Renal pelvis (tissue), 4 donors: ENCODE measurements around the gene MRPL46. TPM values are rescaled to one million over a fixed set of nuclear protein-coding genes. Genes with fewer than 3 reads are reported as not detected.
"Not testable (repeated sequence)": the region's sequence is repeated elsewhere in the genome, so short reads cannot be mapped to it uniquely, and the experiment has no call there.

Experiments used
- DNase-seq: peaks from one replicate; pipeline ENCODE4 v3.0.0-alpha.2; 2013
- polyA plus RNA-seq, 3 donors: library from polyadenylated mRNA; unstranded; fragments of 120-200 nt; gene quantifications; one replicate each; pipeline ENCODE4 v1.2.1, GENCODE V29; 2013; ENCODE audit not compliant: insufficient read length in 3 of 3

The MRPL46 gene
- polyA plus RNA-seq, 3 donors = 27.7 to 35.2 (median 33.9) TPM

DNA sequence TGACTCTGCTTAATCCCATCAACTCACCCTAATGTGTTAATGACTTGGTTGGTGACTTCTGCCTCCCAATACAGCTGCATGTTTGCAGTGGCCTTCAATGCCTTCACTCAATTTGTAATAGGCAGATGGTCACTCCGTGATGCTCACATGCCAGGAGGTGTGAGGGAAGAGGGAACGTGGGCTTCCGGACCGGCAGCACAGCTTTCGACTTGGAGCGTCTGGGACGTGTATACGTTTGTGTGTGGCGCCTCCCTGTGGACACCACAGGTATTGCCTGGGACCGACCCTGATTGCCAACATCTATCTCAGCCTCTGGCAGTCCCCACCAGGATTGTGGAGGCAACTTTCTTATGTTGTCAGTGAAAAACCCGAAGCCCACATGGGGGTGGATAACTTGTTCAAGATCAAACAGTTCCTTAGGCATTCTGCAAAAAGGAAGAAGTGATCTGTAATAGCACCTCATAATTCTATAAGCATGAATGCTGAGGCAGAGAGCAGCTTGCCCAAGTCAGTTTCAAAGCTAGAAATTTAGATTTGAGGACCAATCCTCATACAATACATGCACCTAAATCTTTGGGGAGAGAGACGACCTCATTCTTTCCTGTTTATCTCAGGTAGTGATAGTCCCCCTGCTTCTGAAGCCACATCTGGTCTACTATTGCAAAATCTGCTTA, 16.9 kb downstream of the MRPL46 start:
- no peak for DNase-seq

DNA sequence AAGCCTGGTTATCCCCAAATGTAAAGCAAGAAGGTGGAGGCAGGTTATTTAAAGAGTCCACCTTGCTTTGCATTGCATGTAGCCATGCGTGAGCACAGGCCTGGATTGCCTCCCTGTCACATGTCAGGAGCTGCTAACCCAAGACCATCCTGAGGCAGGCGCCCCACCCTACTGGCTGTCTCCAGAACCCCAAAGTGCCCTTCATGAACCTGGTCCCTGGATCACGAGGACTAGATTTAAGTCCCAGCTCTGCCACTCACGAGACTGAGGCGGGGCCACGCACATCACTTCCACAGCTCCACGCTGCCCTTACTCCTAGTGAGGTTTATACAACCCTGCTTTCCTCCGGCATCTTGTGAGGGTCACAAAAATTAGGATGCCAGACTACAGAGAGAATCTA, 17.6 kb downstream of the MRPL46 start:
- DNase-seq = no peak

DNA sequence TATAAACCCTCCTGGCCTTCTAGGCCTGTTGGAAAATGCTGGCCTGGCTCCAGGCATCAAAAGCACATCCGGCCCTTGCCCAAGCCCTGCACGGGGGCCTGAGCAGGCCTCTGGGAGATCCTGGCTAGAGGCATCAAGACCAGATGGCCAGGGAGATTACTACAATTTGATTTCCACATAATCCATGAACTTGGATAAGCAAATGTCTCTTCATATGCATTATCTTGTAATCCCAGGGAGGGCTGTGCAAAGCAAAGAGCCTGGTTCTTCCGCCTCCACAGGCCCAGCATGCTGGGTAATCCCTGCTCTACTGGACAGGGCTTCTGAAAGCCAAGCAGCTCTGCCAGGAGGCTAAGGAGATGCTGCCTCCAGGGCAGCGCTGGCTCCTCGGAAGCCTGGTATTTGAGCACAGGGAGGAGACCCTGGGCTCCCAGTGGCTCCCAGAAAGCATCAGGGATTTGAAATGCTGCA, 18.2 kb downstream of the MRPL46 start:
- DNase-seq = no peak

DNA sequence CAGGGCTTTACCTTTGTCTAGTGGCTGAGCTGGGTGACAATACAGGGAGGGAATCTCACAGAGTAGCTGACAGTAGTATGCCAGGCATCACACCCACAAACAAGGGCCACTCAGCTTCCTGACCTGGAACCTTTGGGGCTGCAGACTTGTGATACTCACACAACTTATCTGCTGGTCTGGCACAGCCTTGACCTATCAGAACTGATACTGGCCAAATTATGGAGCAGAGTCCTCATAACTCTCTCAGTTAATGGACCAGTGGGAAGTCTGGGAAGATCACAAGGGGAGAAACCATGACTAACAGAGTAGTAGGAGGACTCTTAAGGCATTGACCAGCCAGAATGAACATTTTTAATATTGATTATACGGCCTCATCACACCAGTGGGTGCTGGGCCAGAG, 19.4 kb downstream of the MRPL46 start:
- no peak for DNase-seq

DNA sequence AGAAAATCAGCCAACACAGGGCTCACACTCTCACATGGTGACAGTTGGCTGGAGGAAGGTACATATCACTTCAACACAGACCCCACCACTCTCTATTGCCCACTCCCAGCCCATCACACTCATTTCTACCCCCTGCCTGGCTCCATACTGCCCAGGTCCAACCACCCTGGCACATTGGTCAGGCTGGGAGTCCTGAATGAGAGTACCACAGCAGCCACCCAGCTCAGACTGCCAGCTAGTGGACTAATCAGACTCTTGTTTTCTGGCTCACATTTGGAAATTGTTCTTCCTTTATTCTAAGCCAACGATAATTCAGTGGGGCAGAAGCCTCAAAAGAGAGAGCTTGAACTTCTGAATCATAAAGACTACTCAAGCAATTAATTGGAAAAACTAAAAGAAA, 20.0 kb downstream of the MRPL46 start:
- DNase-seq = no peak

DNA sequence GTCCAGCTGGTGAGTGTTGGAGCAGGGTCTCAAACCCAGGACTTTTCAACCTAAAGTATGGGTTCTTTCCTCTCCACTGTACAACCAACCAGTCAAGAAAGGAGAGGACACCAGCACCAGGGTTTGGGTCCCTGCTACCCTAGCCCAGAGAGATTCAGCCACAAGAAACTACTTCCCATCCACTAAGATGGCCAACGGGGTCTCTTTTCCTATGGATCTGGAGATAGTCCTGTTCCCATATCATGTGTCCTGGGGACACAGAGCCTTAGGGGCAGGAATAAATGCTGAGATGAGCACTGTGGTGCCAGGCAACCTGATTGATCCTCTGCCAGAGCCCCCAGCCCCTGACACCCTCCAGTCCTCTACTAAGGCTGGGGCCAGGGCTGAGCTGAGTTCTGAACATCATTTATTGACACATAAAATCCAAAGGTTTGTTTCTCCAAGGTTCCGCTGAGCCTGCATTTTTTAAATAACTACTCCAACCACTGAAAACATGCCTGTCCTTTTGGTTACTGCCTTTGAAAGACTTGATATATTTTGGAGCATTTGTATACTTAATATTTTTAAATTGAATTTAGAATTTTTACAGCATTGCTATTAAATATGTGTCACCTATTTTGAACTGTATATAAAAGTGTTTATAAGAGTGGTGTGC, 26.0 kb downstream of the MRPL46 start:
- no peak for DNase-seq

DNA sequence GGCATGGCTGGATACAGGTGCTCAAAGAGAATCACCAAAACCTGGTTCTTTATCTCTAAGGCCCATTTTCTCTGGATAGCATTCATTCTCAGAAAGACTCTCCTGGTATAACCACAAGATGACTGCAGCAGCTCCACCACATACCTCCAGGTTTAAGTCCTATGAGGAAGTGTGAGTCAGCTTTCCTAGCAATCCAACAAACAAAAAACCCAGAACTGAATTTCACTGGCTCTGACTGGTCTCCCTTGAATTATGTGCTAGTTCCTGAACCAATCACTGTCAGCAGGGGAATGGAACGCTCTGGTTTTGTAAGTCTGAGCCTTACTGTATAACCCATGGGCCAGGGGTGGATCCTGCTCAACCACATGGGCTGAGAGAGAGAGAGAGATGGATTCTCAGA, 27.2 kb downstream of the MRPL46 start:
- DNase-seq = no peak

DNA sequence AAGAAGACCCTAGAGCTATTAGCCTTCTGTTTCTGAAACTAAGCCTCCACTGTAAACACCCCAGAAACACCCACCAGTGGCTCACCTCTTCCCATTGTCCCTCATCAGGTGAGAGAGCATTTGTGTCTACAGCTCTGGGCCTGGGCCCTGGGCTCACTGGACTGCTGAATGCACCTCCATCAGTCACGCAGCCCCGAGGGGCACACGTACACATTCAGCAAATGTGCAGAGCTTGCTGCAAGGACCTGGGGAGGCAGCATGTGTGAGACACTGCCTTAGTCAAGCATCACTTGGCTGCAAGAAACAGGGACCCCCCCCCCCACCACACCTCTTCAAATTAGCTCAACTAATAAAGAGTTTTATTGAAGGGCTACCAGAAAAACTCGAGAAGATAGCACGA, 29.0 kb downstream of the MRPL46 start:
- DNase-seq = no peak

DNA sequence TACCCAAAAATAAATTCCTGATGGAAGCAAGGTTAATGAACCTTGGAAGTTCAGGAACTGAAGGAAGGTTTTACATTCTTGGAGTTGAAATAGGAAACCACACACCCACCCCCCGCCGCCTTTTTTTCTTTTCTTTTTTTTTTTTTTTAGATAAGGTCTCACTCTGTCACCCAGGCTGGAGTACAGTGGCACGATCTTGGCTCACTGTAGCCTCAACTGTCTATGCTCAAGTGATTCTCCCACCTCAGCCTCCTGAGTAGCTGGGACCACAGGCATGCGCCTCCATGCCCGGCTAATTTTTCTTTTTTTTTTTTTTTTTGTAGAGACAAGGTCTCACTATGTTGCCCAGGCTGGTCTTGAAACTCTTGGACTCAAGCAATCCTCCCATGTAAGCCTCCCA, 33.1 kb downstream of the MRPL46 start:
- not testable (repeated sequence) for DNase-seq

DNA sequence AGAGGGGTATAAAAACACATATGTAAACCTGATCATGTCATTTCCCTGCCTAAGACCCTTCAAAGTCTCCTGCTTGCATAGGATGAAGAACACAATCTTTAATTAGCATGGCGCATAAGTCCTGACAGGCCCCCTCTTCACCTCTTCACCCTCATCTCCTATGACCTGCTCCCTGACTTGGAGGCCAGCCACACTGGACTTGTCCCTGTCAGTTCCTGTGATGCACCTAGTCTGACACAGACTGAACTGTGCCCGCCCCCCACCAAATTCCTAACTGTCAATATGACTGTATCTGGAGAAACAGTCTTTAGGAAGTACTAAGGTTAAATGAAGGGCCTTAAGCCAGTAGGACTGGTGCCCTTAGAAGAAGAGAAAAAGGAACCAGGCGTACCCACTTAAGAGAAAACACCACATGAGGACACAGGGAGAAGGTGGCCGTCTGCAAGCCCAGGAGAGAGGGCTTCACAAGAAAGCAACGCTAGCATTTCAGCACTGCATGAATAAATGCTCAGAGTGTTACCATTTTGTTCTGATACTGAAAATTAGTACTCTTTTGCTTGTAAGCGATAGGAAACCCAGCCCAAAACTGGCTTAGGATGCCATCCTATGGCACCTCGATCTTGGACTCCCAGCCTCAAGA, 34.0 kb downstream of the MRPL46 start:
- no peak for DNase-seq

DNA sequence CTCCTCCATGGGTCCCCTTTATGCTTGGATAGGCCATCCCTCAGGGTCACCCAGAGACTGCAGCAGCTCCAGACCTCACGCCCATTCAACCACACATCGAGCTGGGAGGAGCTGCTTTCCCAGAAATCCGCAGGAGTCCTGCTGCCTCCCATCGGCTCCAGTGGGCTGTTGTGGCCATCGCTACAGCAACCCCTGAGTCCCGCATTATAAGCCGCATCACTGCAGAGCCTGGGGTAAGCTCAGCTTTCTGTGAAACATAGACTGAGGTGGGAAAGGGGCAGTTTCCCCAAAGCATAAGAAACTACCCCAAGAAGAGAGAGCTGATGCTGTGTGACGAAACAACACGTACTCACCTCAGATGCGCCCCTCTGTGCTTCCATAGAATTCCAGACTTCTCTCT, 35.7 kb downstream of the MRPL46 start:
- DNase-seq = no peak

DNA sequence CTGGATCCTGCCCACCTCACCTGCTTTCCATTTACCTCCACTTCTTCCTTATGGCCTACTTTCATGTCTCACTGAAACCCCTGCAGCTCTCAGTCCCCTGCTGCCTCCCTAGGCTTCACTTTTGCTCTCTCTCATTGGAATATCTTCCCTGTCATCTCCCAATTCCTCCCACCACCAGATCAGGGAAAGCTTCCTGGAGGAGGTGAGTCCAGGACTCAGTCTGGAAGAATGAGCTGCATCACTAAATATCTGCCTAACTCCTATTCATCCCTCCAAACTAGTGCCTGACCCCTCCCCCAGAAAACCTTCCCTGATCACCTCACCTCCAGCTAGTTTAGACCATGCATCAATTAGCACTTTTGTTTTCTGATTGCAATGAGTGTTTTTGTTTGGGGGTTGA, 37.1 kb downstream of the MRPL46 start:
- DNase-seq = no peak

DNA sequence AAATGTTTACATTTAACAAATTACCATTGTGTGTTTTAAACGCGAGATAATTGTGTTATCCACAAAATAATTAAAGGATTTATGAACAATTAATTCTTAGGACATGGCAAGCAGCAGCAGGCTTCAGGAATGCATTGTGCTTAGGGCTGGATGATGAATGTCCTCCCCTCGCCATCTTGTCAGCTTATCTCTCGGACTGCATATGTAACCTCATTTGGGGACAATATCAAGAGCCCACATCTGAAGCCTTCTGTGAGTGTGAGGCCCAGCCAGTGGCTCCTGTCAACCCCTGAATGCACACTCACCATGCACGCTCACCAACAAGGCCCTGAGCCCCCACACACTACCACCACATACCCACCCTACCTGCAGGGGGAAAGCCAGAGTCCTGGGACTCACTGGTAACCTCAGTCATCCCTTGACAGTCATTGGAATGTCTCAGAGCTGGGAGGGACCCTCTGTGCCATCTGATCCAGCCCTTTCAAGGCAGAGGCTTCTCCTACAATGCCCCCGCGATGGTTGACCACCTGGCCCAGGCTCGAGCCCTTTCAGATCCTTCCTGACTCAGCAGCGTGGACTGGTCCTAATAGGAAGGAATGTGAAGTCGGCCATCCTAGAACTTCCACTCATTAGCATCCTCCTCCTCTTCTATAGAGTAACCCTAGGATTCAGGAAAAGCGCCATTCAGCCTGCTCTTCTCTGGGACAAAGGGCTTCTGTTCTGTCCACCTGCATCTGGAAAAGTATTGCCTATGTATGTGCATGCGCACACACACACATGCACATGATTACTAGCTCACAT, 38.2 kb downstream of the MRPL46 start:
- no peak for DNase-seq

DNA sequence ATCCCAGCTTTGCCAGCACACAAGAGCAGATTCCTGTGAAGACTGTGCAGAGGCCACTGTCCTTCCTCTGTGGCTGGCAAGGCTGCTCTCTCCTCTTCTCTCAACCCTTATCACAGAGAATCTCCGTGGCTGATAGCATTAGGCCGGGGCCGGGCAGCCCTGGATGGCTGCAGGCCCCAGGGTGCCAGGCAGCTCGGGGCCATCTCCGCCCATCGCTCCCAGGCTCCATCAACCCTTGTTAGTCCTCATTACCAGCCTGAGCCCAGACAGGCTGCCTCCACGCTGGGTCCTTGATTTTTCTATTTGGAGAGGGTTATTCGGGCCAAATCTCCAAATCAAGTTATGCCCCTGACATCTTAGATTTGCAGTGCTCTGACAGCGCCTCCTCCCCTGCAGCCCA, 39.1 kb downstream of the MRPL46 start:
- no peak for DNase-seq

DNA sequence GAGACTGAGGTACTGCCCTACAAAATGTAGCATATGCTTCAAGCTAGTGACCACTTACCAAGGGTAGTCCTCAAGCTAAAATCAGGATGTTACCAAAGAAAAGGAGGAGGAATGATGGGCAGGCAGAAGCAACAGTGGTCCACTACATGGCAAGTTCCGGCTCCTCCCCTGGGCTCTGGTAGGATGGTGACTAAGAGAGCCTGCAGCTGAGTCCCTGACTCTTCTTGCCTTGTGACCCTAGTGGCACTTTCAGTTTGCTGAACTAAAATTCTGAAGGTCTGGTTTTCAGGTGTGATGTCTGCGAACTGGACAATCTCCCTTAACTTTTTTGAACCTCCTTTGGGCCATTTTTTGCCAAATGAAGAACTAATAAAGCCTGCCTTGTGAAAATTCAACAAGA, 40.9 kb downstream of the MRPL46 start:
- DNase-seq = no peak

DNA sequence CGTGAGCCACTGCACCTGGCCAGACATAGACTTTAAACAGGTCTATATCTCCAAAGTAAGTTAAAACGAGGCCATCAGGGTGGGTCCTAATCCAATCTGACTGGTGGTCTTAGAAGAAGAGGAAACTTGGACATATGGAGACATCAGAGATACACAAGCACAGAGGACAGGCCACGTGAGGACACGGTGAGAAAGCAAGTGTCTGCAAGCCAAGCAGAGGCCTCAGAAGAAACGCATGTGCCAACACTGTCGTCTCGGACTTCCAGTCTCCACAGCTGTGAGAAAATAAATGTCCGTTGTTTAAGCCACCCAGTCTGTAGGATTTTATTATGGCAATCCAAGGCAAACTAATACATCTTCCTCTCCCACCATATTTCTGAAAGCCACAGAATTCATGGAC, 43.9 kb downstream of the MRPL46 start:
- no peak for DNase-seq

DNA sequence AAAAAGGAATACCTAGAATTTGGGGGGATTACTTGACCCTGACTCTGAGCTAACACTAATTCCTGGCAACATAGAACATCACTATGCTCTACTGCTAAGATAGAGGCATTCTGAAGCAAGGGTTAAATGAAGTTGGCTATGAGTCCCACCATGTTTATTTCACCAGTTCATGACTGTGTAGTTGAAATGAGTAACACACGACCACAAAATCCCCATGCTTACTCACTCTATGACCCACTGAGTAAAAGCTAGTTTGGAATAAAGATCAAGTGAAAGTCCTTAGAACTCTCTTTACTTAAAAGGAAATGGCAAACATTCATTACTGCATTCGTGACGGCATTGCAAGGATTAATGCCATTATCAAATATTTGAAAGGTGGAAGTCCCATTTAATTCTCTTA, 47.4 kb downstream of the MRPL46 start:
- DNase-seq = no peak

Other genes starting within 250 kb of the MRPL46 start
- 10 to 100 TPM in 1 of 3 donors, 1 to 10 TPM in 2; 8.7 to 12.6 (median 9.1) TPM for gene NTRK3, start 210.6 kb downstream of the MRPL46 start, polyA plus RNA-seq
- 10 to 100 TPM; 52.1 to 54.0 (median 52.2) TPM for gene MRPS11, start 320 bp upstream of the MRPL46 start, polyA plus RNA-seq
- gene DET1, start 79.3 kb upstream of the MRPL46 start, polyA plus RNA-seq = 10 to 100 TPM; 14.5 to 18.8 (median 17.8) TPM
- gene AEN, start 154.0 kb upstream of the MRPL46 start, polyA plus RNA-seq = 1 to 10 TPM; 5.9 to 7.5 (median 6.8) TPM
- 1 to 10 TPM in 2 of 3 donors, under 1 TPM in 1; 0.90 to 1.6 (median 1.4) TPM for gene ISG20, start 171.6 kb upstream of the MRPL46 start, polyA plus RNA-seq